Stimulated activated CD8-positive, alpha-beta memory T cell treated with anti-CD3 and anti-CD28 coated beads, Interleukin-4, amount 100 ng/mL, for 48 hours (primary cell): ENCODE data around the gene KBTBD12.

ENCODE experiments used
- DNase-seq: peaks from one replicate; pipeline ENCODE4 v3.0.0-alpha.2; 2020

KBTBD12 gene

GRCh38 chr3:128036119-128036518, 121.1 kb downstream of the KBTBD12 start:
- no peak for DNase-seq
